Osteoblast (primary cell): Measurements from ENCODE around the gene KCNJ14. TPM values are rescaled to one million over a fixed set of nuclear protein-coding genes. Genes with fewer than 3 reads are reported as not detected.

Experiments
- DNase-seq: peaks from one replicate; pipeline ENCODE4 v3.0.0; 2011; ENCODE audit warnings: low spot score, mixed read lengths; ENCODE audit not compliant: insufficient read length; ENCODE audit errors: missing footprints
- H2AFZ ChIP-seq: 2 replicates; pipeline ENCODE4 v1.6.0; 2011; ENCODE audit warnings: mild to moderate bottlenecking, low read length
- H3K27ac ChIP-seq: 2 replicates; pipeline ENCODE4 v1.5.1; 2011; ENCODE audit warnings: mild to moderate bottlenecking, low read depth, low read length, moderate library complexity
- H3K27me3 ChIP-seq: 2 replicates; pipeline ENCODE4 v1.6.0; 2012; ENCODE audit warnings: mild to moderate bottlenecking, control low read depth, inconsistent platforms, low read length, moderate library complexity; ENCODE audit not compliant: insufficient read depth
- H3K36me3 ChIP-seq: 2 replicates; pipeline ENCODE4 v1.5.1; 2011; ENCODE audit warnings: mild to moderate bottlenecking, low read length, control low read depth, moderate library complexity; ENCODE audit not compliant: insufficient read depth
- H3K4me1 ChIP-seq: 2 replicates; pipeline ENCODE4 v1.5.1; 2011; ENCODE audit warnings: mild to moderate bottlenecking, low read length, control low read depth, moderate library complexity; ENCODE audit not compliant: insufficient read depth
- H3K4me2 ChIP-seq: 2 replicates; pipeline ENCODE4 v1.6.0; 2011; ENCODE audit warnings: mild to moderate bottlenecking, low read length; ENCODE audit not compliant: insufficient read depth
- H3K4me3 ChIP-seq: fragments of 200-600 bp; sonication (generic); 3 replicates; pipeline ENCODE4 v1.5.1; 2012; ENCODE audit warnings: mild to moderate bottlenecking, low read length, inconsistent platforms; ENCODE audit not compliant: insufficient read depth
- H3K79me2 ChIP-seq: 2 replicates; pipeline ENCODE4 v1.6.0; 2012; ENCODE audit warnings: mild to moderate bottlenecking, low read length, control low read depth, inconsistent platforms; ENCODE audit not compliant: insufficient read depth
- H3K9me3 ChIP-seq: 2 replicates; pipeline ENCODE4 v1.5.1; 2011; ENCODE audit warnings: low read depth, low read length, control low read depth
- H4K20me1 ChIP-seq: 2 replicates; pipeline ENCODE4 v1.6.0; 2012; ENCODE audit warnings: mild to moderate bottlenecking, low read length, control low read depth; ENCODE audit not compliant: insufficient read depth
- CTCF ChIP-seq: IDR thresholded peaks from 2 replicates; pipeline ENCODE4 v1.5.1; 2011; ENCODE audit warnings: mild to moderate bottlenecking, low read depth, low read length, moderate library complexity; ENCODE audit errors: extremely low read depth
- total RNA-seq: library from RNA; depleted of rRNA; stranded (reverse); fragments of >200 nt; gene quantifications from 2 replicates; pipeline ENCODE4 v1.2.3, GENCODE V29; 2012

KCNJ14 gene
- total RNA-seq, 1 donor, result 0.72 TPM

GRCh38 chr19:48493718-48494401 lies 38.5 kb downstream of the KCNJ14 start:
- Histone ChIP-seq H2AFZ (peak overlapping the region; percentile 98), H3K79me2 (no peaks in the 10 kb centered on the region), H4K20me1 (peaks cover 5% of the 10 kb centered on the region), H3K27ac (no peak overlapping the region), H3K27me3 (peaks cover 18% of the 10 kb centered on the region), H3K4me1 (peaks cover 3% of the 10 kb centered on the region), H3K4me3 (peak overlapping the region; percentile 83), H3K36me3 (no peaks in the 10 kb centered on the region), H3K9me3 (no peaks in the 10 kb centered on the region), H3K4me2 (peak overlapping the region; percentile 76)
- peak; percentile 92 for DNase-seq
- TF ChIP-seq CTCF, result no peak

- Histone ChIP-seq H3K4me1 (peaks cover 3% of the 10 kb centered on the region), H3K27me3 (peaks cover 24% of the 10 kb centered on the region), H3K27ac (no peak overlapping the region), H3K36me3 (no peaks in the 10 kb centered on the region), H3K4me2 (no peak overlapping the region), H2AFZ (no peak overlapping the region), H3K4me3 (no peak overlapping the region), H3K9me3 (no peaks in the 10 kb centered on the region), H4K20me1 (peaks cover 5% of the 10 kb centered on the region), H3K79me2 (no peaks in the 10 kb centered on the region)
- TF ChIP-seq CTCF, result no peak
- peak; percentile 44 for DNase-seq
Observed at GRCh38 chr19:48495396-48495795, 40.0 kb downstream of the KCNJ14 start.

- Histone ChIP-seq H3K9me3 (no peaks in the 10 kb centered on the region), H3K27me3 (peaks cover 35% of the 10 kb centered on the region), H3K4me2 (no peak overlapping the region), H3K79me2 (no peaks in the 10 kb centered on the region), H2AFZ (no peak overlapping the region), H3K27ac (no peak overlapping the region), H3K4me3 (no peak overlapping the region), H4K20me1 (peaks cover 5% of the 10 kb centered on the region), H3K4me1 (no peaks in the 10 kb centered on the region), H3K36me3 (no peaks in the 10 kb centered on the region)
- no peak for DNase-seq
- no peak for TF ChIP-seq CTCF
Observed at GRCh38 chr19:48496959-48497727, 41.8 kb downstream of the KCNJ14 start.
